SJSA1 (cell line): ENCODE results near the gene OR2V2. TPM values are rescaled to one million over a fixed set of nuclear protein-coding genes. Genes with fewer than 3 reads are reported as not detected.

ENCODE experiments used
- DNase-seq, 2 experiments: peaks; one replicate each; pipeline ENCODE4 v3.0.0-alpha.2; 2015 to 2020; ENCODE audit warnings: low spot score in 2 of 2, low read depth in 1 of 2
- H3K27ac ChIP-seq: fragments of 250-450 bp; sonication (Bioruptor Pico); 2 replicates; pipeline ENCODE4 v1.5.1; 2020; ENCODE audit warnings: mild to moderate bottlenecking, moderate library complexity
- H3K27me3 ChIP-seq: fragments of 250-450 bp; sonication (Bioruptor Pico); replicated peaks from 2 replicates; pipeline ENCODE4 v1.5.1; 2020; ENCODE audit warnings: mild to moderate bottlenecking, moderate library complexity
- H3K36me3 ChIP-seq: fragments of 250-450 bp; sonication (Bioruptor Pico); 2 replicates; pipeline ENCODE4 v1.5.1; 2020; ENCODE audit warnings: mild to moderate bottlenecking
- H3K4me1 ChIP-seq: fragments of 250-450 bp; sonication (Bioruptor Pico); replicated peaks from 2 replicates; pipeline ENCODE4 v1.6.1; 2021; ENCODE audit warnings: mild to moderate bottlenecking
- H3K4me3 ChIP-seq: fragments of 250-450 bp; sonication (Bioruptor Pico); 2 replicates; pipeline ENCODE4 v1.5.1; 2020; ENCODE audit warnings: mild to moderate bottlenecking
- H3K9me3 ChIP-seq: fragments of 250-450 bp; sonication (Bioruptor Pico); replicated peaks from 2 replicates; pipeline ENCODE4 v1.5.1; 2020; ENCODE audit warnings: mild to moderate bottlenecking
- total RNA-seq: library from RNA; depleted of rRNA; stranded (reverse); fragments of >200 nt; shearing (Covaris generic); gene quantifications from 2 replicates; pipeline ENCODE4 v1.2.3, GENCODE V29; 2014

OR2V2 gene
- total RNA-seq, 1 experiment from 2014 or later = not detected

GRCh38 chr5:181189962-181190710 is 42.8 kb downstream of the OR2V2 start:
- peak; percentile 46 to 55 for DNase-seq
- Histone ChIP-seq H3K27me3 (no peaks in the 10 kb centered on the region), H3K9me3 (no peaks in the 10 kb centered on the region), H3K27ac (no peak overlapping the region), H3K4me1 (peaks cover 21% of the 10 kb centered on the region), H3K4me3 (peak overlapping the region; percentile 59), H3K36me3 (no peaks in the 10 kb centered on the region)

- no peaks in the 10 kb centered on the region for H3K9me3 ChIP-seq
- DNase-seq = no peak
- H3K36me3 ChIP-seq = no peaks in the 10 kb centered on the region
- H3K4me1 ChIP-seq = peaks cover 21% of the 10 kb centered on the region
- peak overlapping the region; percentile 20 for H3K27ac ChIP-seq
- H3K4me3 ChIP-seq = peak overlapping the region; percentile 59
- H3K27me3 ChIP-seq = no peaks in the 10 kb centered on the region
Measured at GRCh38 chr5:181190711-181191525, 43.5 kb downstream of the OR2V2 start.

- H3K4me3 ChIP-seq = peak overlapping the region; percentile 59
- peaks cover 3% of the 10 kb centered on the region; the same call in 1 of the 2 replicates for H3K36me3 ChIP-seq
- peak; percentile 97 to 100 for DNase-seq
- H3K4me1 ChIP-seq = peaks cover 21% of the 10 kb centered on the region
- peak overlapping the region; percentile 68 for H3K27ac ChIP-seq
- no peaks in the 10 kb centered on the region for H3K27me3 ChIP-seq
- no peaks in the 10 kb centered on the region for H3K9me3 ChIP-seq
Measured at GRCh38 chr5:181191526-181192336, 44.3 kb downstream of the OR2V2 start.

GRCh38 chr5:181192337-181193046 is 45.1 kb downstream of the OR2V2 start:
- no peaks in the 10 kb centered on the region for H3K27me3 ChIP-seq
- H3K27ac ChIP-seq = peak overlapping the region; percentile 68
- H3K4me3 ChIP-seq = peak overlapping the region; percentile 59
- DNase-seq = no peak
- peaks cover 5% of the 10 kb centered on the region; the same call in 1 of the 2 replicates for H3K36me3 ChIP-seq
- H3K4me1 ChIP-seq = peaks cover 21% of the 10 kb centered on the region
- no peaks in the 10 kb centered on the region for H3K9me3 ChIP-seq

- Histone ChIP-seq H3K4me1 (peaks cover 17% of the 10 kb centered on the region), H3K36me3 (peaks cover 5% of the 10 kb centered on the region; the same call in 1 of the 2 replicates), H3K27ac (no peak overlapping the region), H3K4me3 (no peak overlapping the region), H3K27me3 (no peaks in the 10 kb centered on the region), H3K9me3 (no peaks in the 10 kb centered on the region)
- DNase-seq = no peak
Measured at GRCh38 chr5:181193656-181194055, 46.3 kb downstream of the OR2V2 start.

GRCh38 chr5:181194489-181195248 is 47.3 kb downstream of the OR2V2 start:
- peaks cover 5% of the 10 kb centered on the region; the same call in 1 of the 2 replicates for H3K36me3 ChIP-seq
- H3K27me3 ChIP-seq = no peaks in the 10 kb centered on the region
- H3K4me3 ChIP-seq = no peak overlapping the region
- peaks cover 17% of the 10 kb centered on the region for H3K4me1 ChIP-seq
- no peaks in the 10 kb centered on the region for H3K9me3 ChIP-seq
- H3K27ac ChIP-seq = no peak overlapping the region
- no peak for DNase-seq

- Histone ChIP-seq H3K4me1 (peaks cover 12% of the 10 kb centered on the region), H3K27me3 (no peaks in the 10 kb centered on the region), H3K9me3 (no peaks in the 10 kb centered on the region), H3K36me3 (peaks cover 5% of the 10 kb centered on the region; the same call in 1 of the 2 replicates), H3K27ac (no peak overlapping the region), H3K4me3 (no peak overlapping the region)
- no peak for DNase-seq
Measured at GRCh38 chr5:181195249-181195761, 47.9 kb downstream of the OR2V2 start.

GRCh38 chr5:181197326-181197951 is 50.1 kb downstream of the OR2V2 start:
- no peak overlapping the region for H3K27ac ChIP-seq
- no peaks in the 10 kb centered on the region for H3K27me3 ChIP-seq
- peaks cover 5% of the 10 kb centered on the region; the same call in 1 of the 2 replicates for H3K36me3 ChIP-seq
- no peak overlapping the region for H3K4me3 ChIP-seq
- no peaks in the 10 kb centered on the region for H3K9me3 ChIP-seq
- H3K4me1 ChIP-seq = peaks cover 6% of the 10 kb centered on the region
- no peak for DNase-seq

GRCh38 chr5:181198106-181198685 is 50.8 kb downstream of the OR2V2 start:
- Histone ChIP-seq H3K4me1 (no peaks in the 10 kb centered on the region), H3K27me3 (no peaks in the 10 kb centered on the region), H3K27ac (no peak overlapping the region)

GRCh38 chr5:181198905-181199519 is 51.6 kb downstream of the OR2V2 start:
- no peak overlapping the region for H3K27ac ChIP-seq
- H3K27me3 ChIP-seq = no peaks in the 10 kb centered on the region
- no peak for DNase-seq

More at GRCh38 chr5:181198106-181198685, 50.8 kb downstream of the OR2V2 start:
- no peak for DNase-seq
- Histone ChIP-seq H3K4me3 (no peak overlapping the region), H3K9me3 (no peaks in the 10 kb centered on the region), H3K36me3 (peaks cover 5% of the 10 kb centered on the region; the same call in 1 of the 2 replicates)

GRCh38 chr5:181199881-181200638 is 52.7 kb downstream of the OR2V2 start:
- Histone ChIP-seq H3K27ac (no peak overlapping the region), H3K4me1 (peaks cover 5% of the 10 kb centered on the region), H3K9me3 (no peaks in the 10 kb centered on the region), H3K36me3 (peaks cover 5% of the 10 kb centered on the region; the same call in 1 of the 2 replicates), H3K4me3 (no peak overlapping the region), H3K27me3 (no peaks in the 10 kb centered on the region)
- DNase-seq = no peak

More at GRCh38 chr5:181198905-181199519, 51.6 kb downstream of the OR2V2 start:
- Histone ChIP-seq H3K9me3 (no peaks in the 10 kb centered on the region), H3K4me3 (no peak overlapping the region), H3K36me3 (peaks cover 5% of the 10 kb centered on the region; the same call in 1 of the 2 replicates), H3K4me1 (no peaks in the 10 kb centered on the region; the same call in 1 of the 2 replicates)
